HG03442 (cell line): Measurements from ENCODE around the gene EMX2.

Source experiments
- ATAC-seq: cut with Tn5 transposase; IDR thresholded peaks from one replicate; pipeline ENCODE4 v1.9.1; 2021; ENCODE audit warnings: mild to moderate bottlenecking, moderate library complexity; ENCODE audit not compliant: unreplicated experiment

Gene EMX2

GRCh38 chr10:117543225-117544003 is 868 bp downstream of the EMX2 start:
- no peak for ATAC-seq

GRCh38 chr10:117544004-117544701 is 1.6 kb downstream of the EMX2 start:
- ATAC-seq: no peak

- no peak for ATAC-seq
These were observed 2.2 kb downstream of the EMX2 start for GRCh38 chr10:117544711-117545140.

- ATAC-seq: no peak
These were observed 2.8 kb downstream of the EMX2 start for GRCh38 chr10:117545141-117546019.

- ATAC-seq: no peak
These were observed 3.6 kb downstream of the EMX2 start for GRCh38 chr10:117546020-117546580.

- ATAC-seq: no peak
These were observed 4.1 kb downstream of the EMX2 start for GRCh38 chr10:117546581-117547015.

- no peak for ATAC-seq
These were observed 4.6 kb downstream of the EMX2 start for GRCh38 chr10:117547016-117547715.

- ATAC-seq: no peak
These were observed 5.4 kb downstream of the EMX2 start for GRCh38 chr10:117547716-117548668.

- no peak for ATAC-seq
These were observed 6.6 kb downstream of the EMX2 start for GRCh38 chr10:117549100-117549585.

GRCh38 chr10:117550076-117550475 is 7.5 kb downstream of the EMX2 start:
- no peak for ATAC-seq

GRCh38 chr10:117550599-117551329 is 8.2 kb downstream of the EMX2 start:
- no peak for ATAC-seq

- ATAC-seq: no peak
These were observed 9.0 kb downstream of the EMX2 start for GRCh38 chr10:117551330-117552155.

GRCh38 chr10:117552156-117552631 is 9.6 kb downstream of the EMX2 start:
- ATAC-seq: no peak

- no peak for ATAC-seq
These were observed 10.2 kb downstream of the EMX2 start for GRCh38 chr10:117552701-117553141.

- no peak for ATAC-seq
These were observed 10.7 kb downstream of the EMX2 start for GRCh38 chr10:117553142-117553814.

GRCh38 chr10:117553815-117554172 is 11.2 kb downstream of the EMX2 start:
- ATAC-seq: no peak
